Renal pelvis (tissue), 4 donors: Measurements from ENCODE around the gene SLC7A1. TPM values are rescaled to one million over a fixed set of nuclear protein-coding genes. Genes with fewer than 3 reads are reported as not detected.

Experiments used
- DNase-seq: peaks from one replicate; pipeline ENCODE4 v3.0.0-alpha.2; 2013
- polyA plus RNA-seq, 3 donors: library from polyadenylated mRNA; unstranded; fragments of 120-200 nt; gene quantifications; one replicate each; pipeline ENCODE4 v1.2.1, GENCODE V29; 2013; ENCODE audit not compliant: insufficient read length in 3 of 3

Gene SLC7A1
- polyA plus RNA-seq, 3 donors, result 15.6 to 17.0 (median 16.8) TPM

- no peak for DNase-seq
Observed at GRCh38 chr13:29589967-29590366, 5.5 kb downstream of the SLC7A1 start.

- peak; percentile 48 for DNase-seq
Observed at GRCh38 chr13:29589234-29589633, 6.3 kb downstream of the SLC7A1 start.

- no peak for DNase-seq
Observed at GRCh38 chr13:29587645-29588044, 7.8 kb downstream of the SLC7A1 start.

- DNase-seq, result no peak
Observed at GRCh38 chr13:29583073-29583785, 12.3 kb downstream of the SLC7A1 start.

GRCh38 chr13:29582171-29582570, 13.3 kb downstream of the SLC7A1 start:
- DNase-seq, result no peak

GRCh38 chr13:29581666-29582065, 13.8 kb downstream of the SLC7A1 start:
- no peak for DNase-seq

GRCh38 chr13:29579094-29579493, 16.4 kb downstream of the SLC7A1 start:
- DNase-seq, result no peak

GRCh38 chr13:29578300-29579085, 17.0 kb downstream of the SLC7A1 start:
- DNase-seq, result no peak

- DNase-seq, result no peak
Observed at GRCh38 chr13:29577136-29578051, 18.1 kb downstream of the SLC7A1 start.

- no peak for DNase-seq
Observed at GRCh38 chr13:29576581-29576980, 18.9 kb downstream of the SLC7A1 start.

GRCh38 chr13:29575098-29575497, 20.4 kb downstream of the SLC7A1 start:
- no peak for DNase-seq

- DNase-seq, result no peak
Observed at GRCh38 chr13:29573190-29573589, 22.3 kb downstream of the SLC7A1 start.

- DNase-seq, result no peak
Observed at GRCh38 chr13:29572575-29572974, 22.9 kb downstream of the SLC7A1 start.

- DNase-seq, result no peak
Observed at GRCh38 chr13:29571876-29572570, 23.5 kb downstream of the SLC7A1 start.

GRCh38 chr13:29570051-29570654, 25.3 kb downstream of the SLC7A1 start:
- no peak for DNase-seq

GRCh38 chr13:29569253-29570050, 26.0 kb downstream of the SLC7A1 start:
- no peak for DNase-seq

- no peak for DNase-seq
Observed at GRCh38 chr13:29568731-29569130, 26.8 kb downstream of the SLC7A1 start.

- no peak for DNase-seq
Observed at GRCh38 chr13:29567411-29567810, 28.1 kb downstream of the SLC7A1 start.

- DNase-seq, result no peak
Observed at GRCh38 chr13:29566206-29566605, 29.3 kb downstream of the SLC7A1 start.

GRCh38 chr13:29564818-29565217, 30.7 kb downstream of the SLC7A1 start:
- DNase-seq, result no peak
